MM.1S (cell line): Measurements from ENCODE around the gene ZNF678.

Experiments
- CTCF ChIP-seq: fragments of 300-600 bp; sonication (generic); IDR thresholded peaks from 2 replicates; pipeline ENCODE4 v1.5.1; 2016; ENCODE audit warnings: antibody characterized with exemption, low read length, mixed read lengths
- EZH2 ChIP-seq: fragments of 300-600 bp; sonication (generic); optimal IDR thresholded peaks from 2 replicates; pipeline ENCODE3; 2017; ENCODE audit warnings: low read depth, mild to moderate bottlenecking, antibody characterized with exemption, low read length, mixed read lengths

- TF ChIP-seq CTCF (no peak), EZH2 (no peak)
These were observed 102.9 kb downstream of the ZNF678 start for GRCh38 chr1:227666286-227666685.
